SK-N-SH treated with all-trans-retinoic acid at 6 μM for 48 hours (cell line): ENCODE data around the gene NRIP1.

Source experiments
- ARNTL ChIP-seq: fragments of 450-650 bp; formaldehyde crosslinking; IDR thresholded peaks from 2 replicates; pipeline ENCODE4 v1.5.0; 2020; ENCODE audit warnings: low read depth, mild to moderate bottlenecking, moderate library complexity, borderline replicate concordance
- OSR1 ChIP-seq: fragments of 250-450 bp; sonication (Bioruptor Pico); IDR thresholded peaks from 2 replicates; pipeline ENCODE4 v1.8.0; 2022; ENCODE audit warnings: moderate library complexity, mild to moderate bottlenecking, inconsistent platforms
- PATZ1 ChIP-seq: fragments of 250-450 bp; sonication (Bioruptor Pico); IDR thresholded peaks from 2 replicates; pipeline ENCODE4 v1.8.0; 2020; ENCODE audit warnings: mild to moderate bottlenecking, moderate library complexity, borderline replicate concordance
- PPARA ChIP-seq: fragments of 250-450 bp; sonication (Bioruptor Pico); IDR thresholded peaks from 2 replicates; pipeline ENCODE4 v1.5.0; 2020; ENCODE audit warnings: mild to moderate bottlenecking, borderline replicate concordance
- TCF4 ChIP-seq: fragments of 250-450 bp; sonication (Bioruptor Pico); IDR thresholded peaks from 2 replicates; pipeline ENCODE4 v1.8.0; 2021; ENCODE audit warnings: mild to moderate bottlenecking, moderate library complexity, borderline replicate concordance
- TOX ChIP-seq: fragments of 250-450 bp; sonication (Bioruptor Pico); IDR thresholded peaks from 2 replicates; pipeline ENCODE4 v1.8.0; 2021; ENCODE audit warnings: mild to moderate bottlenecking, moderate library complexity, borderline replicate concordance
- TSHZ2 ChIP-seq: fragments of 250-450 bp; sonication (Bioruptor Pico); IDR thresholded peaks from 2 replicates; pipeline ENCODE4 v1.5.0; 2020; ENCODE audit warnings: mild to moderate bottlenecking, moderate library complexity
- ZC3H10 ChIP-seq: fragments of 250-450 bp; sonication (Bioruptor Pico); IDR thresholded peaks from 2 replicates; pipeline ENCODE4 v1.5.1; 2021; ENCODE audit warnings: mild to moderate bottlenecking, moderate library complexity
- ZNF70 ChIP-seq: fragments of 450-650 bp; formaldehyde crosslinking; IDR thresholded peaks from 2 replicates; pipeline ENCODE4 v1.5.0; 2020; ENCODE audit warnings: mild to moderate bottlenecking, moderate library complexity

GRCh38 chr21:15112858-15113257, 48.1 kb upstream of the NRIP1 start:
- no peak for TF ChIP-seq ZNF70 (CRISPR knock-in tag)
- no peak for TF ChIP-seq TOX (CRISPR knock-in tag)
- TF ChIP-seq PATZ1 (CRISPR knock-in tag), result no peak
- TF ChIP-seq ZC3H10 (CRISPR knock-in tag), result no peak
- TF ChIP-seq TSHZ2, result no peak
- no peak for TF ChIP-seq TCF4
- TF ChIP-seq ARNTL (CRISPR knock-in tag), result no peak
- no peak for TF ChIP-seq OSR1 (CRISPR knock-in tag)
- TF ChIP-seq PPARA (CRISPR knock-in tag), result no peak
